ENCODE results near the gene MNX1.

The MNX1 gene

GRCh38 chr7:157010588-157011332 lies at the start of gene MNX1:
MNX1 (minus strand) TSS chr7:157010663; CDS start chr7:157010350, 313 bp downstream.
- DNase-seq (ENCODE audit: low spot score) = no peak

GRCh38 chr7:157059534-157059933 lies 49.1 kb upstream of the MNX1 start:
- no peak for DNase-seq (ENCODE audit: low spot score)

- DNase-seq (ENCODE audit: low spot score) = no peak
Measured at GRCh38 chr7:157058701-157059100, 48.2 kb upstream of the MNX1 start.

- no peak for DNase-seq (ENCODE audit: low spot score)
Measured at GRCh38 chr7:157058068-157058467, 47.6 kb upstream of the MNX1 start.

GRCh38 chr7:157056957-157057902 lies 46.8 kb upstream of the MNX1 start:
- DNase-seq (ENCODE audit: low spot score) = no peak

- no peak for DNase-seq (ENCODE audit: low spot score)
Measured at GRCh38 chr7:157056246-157056645, 45.8 kb upstream of the MNX1 start.

- DNase-seq (ENCODE audit: low spot score) = no peak
Measured at GRCh38 chr7:157054927-157055326, 44.5 kb upstream of the MNX1 start.

GRCh38 chr7:157053118-157053517 lies 42.7 kb upstream of the MNX1 start:
- no peak for DNase-seq (ENCODE audit: low spot score)

- no peak for DNase-seq (ENCODE audit: low spot score)
Measured at GRCh38 chr7:157047148-157047547, 36.7 kb upstream of the MNX1 start.

GRCh38 chr7:157046681-157047080 lies 36.2 kb upstream of the MNX1 start:
- no peak for DNase-seq (ENCODE audit: low spot score)

- DNase-seq (ENCODE audit: low spot score) = no peak
Measured at GRCh38 chr7:157044943-157045660, 34.6 kb upstream of the MNX1 start.

GRCh38 chr7:157044147-157044687 lies 33.8 kb upstream of the MNX1 start:
- DNase-seq (ENCODE audit: low spot score) = no peak

GRCh38 chr7:157043745-157044144 lies 33.3 kb upstream of the MNX1 start:
- DNase-seq (ENCODE audit: low spot score) = no peak

GRCh38 chr7:157041514-157042277 lies 31.2 kb upstream of the MNX1 start:
- no peak for DNase-seq (ENCODE audit: low spot score)

GRCh38 chr7:157041004-157041403 lies 30.5 kb upstream of the MNX1 start:
- DNase-seq (ENCODE audit: low spot score) = no peak

GRCh38 chr7:157037635-157038034 lies 27.2 kb upstream of the MNX1 start:
- no peak for DNase-seq (ENCODE audit: low spot score)

GRCh38 chr7:157037028-157037427 lies 26.6 kb upstream of the MNX1 start:
- DNase-seq (ENCODE audit: low spot score) = no peak

- no peak for DNase-seq (ENCODE audit: low spot score)
Measured at GRCh38 chr7:157035979-157036378, 25.5 kb upstream of the MNX1 start.

- DNase-seq (ENCODE audit: low spot score) = no peak
Measured at GRCh38 chr7:157035302-157035701, 24.8 kb upstream of the MNX1 start.

- DNase-seq (ENCODE audit: low spot score) = no peak
Measured at GRCh38 chr7:157033483-157034473, 23.3 kb upstream of the MNX1 start.
